ENCODE results near the gene SIRPD.

Gene SIRPD

DNA sequence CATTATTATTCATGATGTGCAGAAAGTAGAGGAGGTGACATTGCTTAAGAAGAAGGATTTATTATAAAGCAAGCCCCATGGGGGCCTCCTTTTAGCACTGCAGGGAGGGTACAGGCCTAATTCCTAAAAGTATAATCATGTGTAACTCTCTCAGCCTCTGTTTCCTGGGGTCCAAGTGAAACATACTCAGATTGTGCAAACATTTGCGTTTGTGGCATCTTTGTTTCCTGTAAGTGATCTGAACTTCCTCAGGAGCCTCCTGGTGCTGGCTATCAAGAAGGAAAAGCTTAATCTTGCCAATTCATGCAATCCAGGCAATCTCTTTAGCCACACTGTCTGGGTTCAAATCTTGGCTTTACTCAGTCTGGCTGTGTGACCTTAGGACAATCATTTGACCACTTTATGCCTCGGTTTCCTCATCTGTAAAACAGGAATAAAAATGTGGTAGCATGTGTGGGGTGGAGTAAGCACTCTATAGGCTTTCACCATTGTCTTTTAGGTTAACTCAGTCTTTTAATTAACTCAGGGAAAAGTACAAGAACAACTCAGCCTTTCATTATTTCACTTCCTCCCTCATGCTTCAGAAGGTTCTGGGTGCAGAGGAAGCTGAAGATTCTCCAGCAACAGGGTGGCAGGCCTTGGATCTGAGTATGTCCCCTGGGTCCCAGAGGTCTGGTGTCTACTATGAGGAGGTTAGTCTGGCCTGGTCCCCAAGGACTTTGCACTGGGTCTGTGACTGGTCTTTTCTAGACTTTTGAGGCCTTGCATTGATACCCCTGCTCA is 65.5 kb downstream of the SIRPD start:
- DNase-seq, result no peak

DNA sequence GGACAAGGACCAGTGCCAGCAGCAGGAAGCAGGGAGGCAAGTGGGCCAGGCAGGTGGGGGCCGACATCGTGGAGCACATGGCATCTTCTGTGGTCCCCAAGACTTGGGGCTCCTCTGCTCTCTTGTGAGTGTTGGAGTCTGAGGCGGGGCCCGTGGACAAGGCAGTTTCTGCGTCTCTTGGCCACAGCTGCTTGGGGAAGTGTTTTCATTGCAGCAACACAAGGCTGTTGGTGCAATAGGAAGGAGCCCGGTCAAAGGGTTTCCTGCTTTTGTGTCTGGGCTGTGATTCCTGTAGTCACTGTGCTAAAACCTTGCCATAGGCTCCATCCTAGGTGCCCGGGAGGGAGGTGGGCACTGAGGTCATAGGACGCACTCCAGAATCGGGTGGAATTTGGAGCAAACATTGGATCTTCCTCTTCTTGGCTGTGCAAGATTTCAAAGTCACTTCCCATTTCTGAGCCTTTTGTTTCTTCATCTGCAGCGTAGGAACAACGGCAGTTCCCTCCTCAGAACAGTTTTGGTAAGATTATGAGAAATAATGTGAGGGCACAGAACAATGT is 66.1 kb downstream of the SIRPD start, which contains the start of gene SIRPB2:
Gene SIRPB2, minus strand, starts transcription at position 140 of the 560 bp plus-strand sequence. Its CDS starts 61 bp downstream, at position 79.
- DNase-seq, result no peak

DNA sequence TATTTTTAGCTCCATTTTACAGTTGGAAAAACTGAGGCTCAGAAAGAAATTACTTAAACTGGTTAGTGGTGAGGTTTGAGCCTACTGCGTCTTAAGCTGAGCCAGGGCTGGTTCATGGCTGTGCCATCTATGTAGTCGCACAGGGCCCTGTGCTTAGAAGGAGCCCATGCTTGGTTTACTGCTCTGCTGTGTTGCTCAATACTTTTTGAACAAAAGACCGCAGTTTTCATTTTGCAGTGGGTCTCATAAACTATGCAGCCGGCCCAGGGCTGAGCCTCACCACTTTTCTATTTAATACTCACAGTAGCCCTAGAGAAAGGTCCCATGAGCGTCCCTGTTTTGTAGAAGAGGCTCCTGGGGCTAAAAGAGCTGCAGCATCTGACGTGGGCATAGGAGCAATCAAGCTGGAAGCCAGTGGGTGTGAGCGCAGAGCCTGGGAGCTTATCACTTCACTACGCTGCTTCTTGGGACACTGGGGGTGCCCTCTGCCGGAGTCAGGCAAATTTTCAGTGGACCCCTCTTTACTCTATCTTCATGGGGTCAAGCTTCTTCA is 66.8 kb downstream of the SIRPD start:
- no peak for DNase-seq

DNA sequence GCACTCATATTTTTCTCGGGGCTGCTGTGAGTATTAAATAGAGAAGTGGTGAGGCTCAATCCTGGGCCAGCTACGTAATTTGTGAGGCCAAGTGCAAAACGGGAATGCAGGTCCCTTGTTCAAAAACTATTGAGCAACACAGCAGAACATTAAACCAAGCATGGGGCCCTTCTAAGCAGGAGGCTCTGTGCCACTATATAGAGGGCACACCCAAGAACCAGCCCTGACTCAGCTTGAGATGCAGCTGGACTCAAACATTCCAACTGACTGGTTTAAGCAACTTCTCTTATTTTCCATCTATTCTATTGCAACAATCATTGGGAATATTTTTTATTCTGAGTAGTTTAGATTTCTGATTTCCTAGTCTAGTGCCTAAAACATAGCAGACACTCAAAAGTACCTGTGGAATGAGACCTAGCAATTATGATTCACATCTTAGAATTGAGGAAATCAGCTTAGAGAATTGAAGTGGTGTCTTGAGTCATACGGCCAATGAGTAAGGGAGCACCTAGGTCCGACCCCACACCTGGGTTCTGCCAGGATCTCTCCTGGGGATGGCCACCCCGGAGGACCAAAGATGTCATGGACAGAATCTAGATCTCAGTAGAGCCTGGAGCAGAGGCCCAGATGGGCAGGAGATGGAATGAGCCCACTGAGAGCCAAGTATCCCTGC is 67.6 kb downstream of the SIRPD start:
- DNase-seq, result no peak

DNA sequence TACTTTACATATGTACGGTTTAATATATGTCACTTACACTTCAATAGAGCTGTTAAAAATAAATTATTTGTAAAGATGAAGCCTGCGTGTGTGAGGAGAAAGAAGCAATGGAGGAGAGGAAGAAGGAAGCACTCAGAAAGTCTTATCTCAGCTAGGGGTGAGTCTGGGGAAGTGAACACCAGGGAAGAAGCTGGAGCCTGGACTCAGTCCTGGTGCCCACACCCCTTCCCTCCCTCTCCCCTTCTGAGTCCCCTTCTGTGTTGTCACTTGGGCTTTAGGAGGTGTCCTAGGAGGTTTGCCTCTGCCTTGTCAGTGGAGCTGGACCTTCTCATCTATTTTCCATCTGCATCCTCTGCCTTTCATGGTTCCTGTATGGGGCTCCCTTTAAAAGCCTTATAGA is 68.2 kb downstream of the SIRPD start:
- DNase-seq, result no peak

DNA sequence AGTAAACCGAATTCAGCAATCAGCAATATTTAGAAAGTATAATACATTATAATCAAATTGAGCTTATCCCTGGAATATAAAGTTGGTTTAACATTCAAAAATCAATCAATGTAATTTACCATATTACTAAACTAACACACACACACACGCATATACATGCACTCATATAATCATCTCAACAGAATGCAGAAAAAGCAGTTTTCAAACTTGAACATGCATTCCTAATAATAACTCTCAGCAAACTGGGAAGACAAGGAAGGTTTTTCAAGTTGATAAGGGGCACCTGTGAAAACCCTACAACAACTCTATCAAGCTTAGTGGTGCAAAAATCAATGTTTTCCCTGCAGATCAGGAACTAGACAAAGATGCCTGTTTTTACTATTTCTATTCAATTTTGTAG is 70.9 kb downstream of the SIRPD start:
- no peak for DNase-seq

DNA sequence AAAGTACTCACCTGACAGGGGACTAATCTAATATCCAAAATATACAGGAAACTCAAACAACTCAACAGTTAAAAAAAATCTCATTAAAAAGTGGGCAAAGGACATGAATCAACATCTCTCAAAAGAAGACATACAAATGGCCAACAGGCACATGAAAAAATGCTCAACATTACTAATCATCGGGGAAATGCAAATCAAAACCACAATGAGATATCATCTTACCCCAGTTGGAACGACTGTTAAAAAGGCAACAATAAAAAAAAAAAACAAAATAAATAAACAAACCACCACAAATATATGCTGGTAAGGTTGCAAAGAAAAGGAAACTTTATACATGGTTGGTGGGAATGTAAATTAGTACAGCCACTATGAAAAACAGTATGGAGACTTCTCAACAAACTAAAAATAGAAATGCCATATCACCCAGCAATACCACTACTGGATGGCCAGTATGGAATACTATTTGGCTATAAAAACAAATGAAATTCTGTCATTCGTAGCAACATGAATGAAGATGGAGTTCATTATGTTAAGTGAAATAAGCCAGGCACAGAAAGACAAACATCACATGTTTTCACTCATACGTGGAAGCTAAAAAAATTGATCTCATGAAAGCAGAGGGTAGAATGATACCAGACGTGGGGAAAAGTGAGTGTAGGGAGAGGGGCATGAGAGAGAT is 72.9 kb downstream of the SIRPD start:
- no peak for DNase-seq

Data from NCI-H446 treated with DMSO at 0.1 percent for 48 hours (cell line).